ENCODE data around the gene WAS.
"Not testable (repeated sequence)": the region's sequence is repeated elsewhere in the genome, so short reads cannot be mapped to it uniquely, and the experiment has no call there.

WAS gene

DNA sequence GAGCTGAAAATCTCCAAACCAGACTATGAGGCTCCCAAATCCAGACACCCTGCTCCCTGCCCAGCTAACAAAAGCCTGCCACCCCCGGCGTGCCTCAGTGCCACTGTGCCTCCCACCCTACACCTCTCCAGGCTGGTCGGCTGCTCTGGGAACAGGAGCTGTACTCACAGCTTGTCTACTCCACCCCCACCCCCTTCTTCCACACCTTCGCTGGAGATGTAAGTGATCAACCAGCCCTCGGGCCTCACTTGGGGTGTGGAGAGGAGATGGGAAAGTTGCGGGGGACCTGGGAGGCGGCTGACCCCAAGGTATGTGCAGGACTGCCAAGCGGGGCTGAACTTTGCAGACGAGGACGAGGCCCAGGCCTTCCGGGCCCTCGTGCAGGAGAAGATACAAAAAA lies 1.8 kb downstream of the WAS start:
- DNase-seq (ENCODE audit: low read depth): no peak

DNA sequence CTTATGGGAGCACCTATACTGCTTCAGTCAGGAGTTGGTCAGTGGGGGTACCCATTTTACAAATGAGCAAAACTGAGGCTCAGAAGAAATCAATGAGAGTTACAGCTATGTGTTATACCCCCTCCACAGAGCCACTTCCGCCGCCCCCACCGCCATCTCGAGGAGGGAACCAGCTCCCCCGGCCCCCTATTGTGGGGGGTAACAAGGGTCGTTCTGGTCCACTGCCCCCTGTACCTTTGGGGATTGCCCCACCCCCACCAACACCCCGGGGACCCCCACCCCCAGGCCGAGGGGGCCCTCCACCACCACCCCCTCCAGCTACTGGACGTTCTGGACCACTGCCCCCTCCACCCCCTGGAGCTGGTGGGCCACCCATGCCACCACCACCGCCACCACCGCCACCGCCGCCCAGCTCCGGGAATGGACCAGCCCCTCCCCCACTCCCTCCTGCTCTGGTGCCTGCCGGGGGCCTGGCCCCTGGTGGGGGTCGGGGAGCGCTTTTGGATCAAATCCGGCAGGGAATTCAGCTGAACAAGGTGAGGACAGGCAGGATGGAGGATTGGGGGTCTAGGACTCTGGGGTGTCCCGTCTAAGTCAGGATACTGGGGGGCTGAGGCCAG lies 5.0 kb downstream of the WAS start:
- DNase-seq (ENCODE audit: low read depth): no peak

DNA sequence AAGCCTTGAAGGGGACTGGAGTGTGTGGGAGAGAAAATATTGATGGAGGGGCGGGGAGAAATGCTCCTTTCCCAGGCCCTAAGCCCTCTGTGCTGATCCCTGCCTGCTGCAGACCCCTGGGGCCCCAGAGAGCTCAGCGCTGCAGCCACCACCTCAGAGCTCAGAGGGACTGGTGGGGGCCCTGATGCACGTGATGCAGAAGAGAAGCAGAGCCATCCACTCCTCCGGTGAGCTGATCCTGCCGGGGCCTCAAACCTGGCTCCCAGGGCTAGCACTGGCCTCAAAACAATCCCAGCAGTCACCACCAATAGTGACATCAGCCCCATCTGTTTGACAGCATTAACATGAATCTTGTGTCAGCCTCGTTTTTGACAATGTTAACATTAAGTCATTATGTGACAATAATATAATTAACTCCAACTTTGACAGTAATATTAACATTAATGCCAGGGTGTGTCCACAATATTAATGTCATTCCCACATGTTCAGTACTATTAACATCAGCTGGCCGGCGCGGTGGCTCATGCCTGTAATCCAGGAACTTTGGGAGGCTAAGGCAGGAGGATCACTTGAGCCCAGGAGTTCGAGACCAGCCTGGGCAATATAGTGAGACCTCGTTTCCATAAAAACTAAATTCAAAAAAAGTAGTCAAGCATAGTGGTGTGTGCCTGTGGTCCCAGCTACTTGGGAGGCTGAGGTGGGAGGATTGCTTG lies 5.8 kb downstream of the WAS start:
- no peak for DNase-seq (ENCODE audit: low read depth)

DNA sequence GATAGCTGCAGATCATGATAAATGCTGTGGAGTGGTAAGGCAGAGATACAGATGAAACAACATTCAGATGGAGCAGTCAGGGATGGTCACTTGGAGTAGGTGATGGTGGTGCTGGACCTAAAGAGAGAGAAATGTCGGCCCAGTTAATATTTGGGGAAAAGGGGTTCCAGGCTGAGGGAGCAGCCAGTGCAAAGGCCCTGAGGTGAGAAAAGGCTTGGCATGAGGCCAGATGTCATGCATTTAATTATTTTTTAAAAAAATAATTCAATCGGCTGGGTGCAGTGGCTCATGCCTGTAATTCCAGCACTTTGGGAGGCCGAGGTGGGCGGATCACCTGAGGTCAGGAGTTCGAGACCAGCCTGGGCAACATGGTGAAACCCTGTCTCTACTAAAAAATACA lies 8.1 kb downstream of the WAS start:
- not testable (repeated sequence) for DNase-seq (ENCODE audit: low read depth)

DNA sequence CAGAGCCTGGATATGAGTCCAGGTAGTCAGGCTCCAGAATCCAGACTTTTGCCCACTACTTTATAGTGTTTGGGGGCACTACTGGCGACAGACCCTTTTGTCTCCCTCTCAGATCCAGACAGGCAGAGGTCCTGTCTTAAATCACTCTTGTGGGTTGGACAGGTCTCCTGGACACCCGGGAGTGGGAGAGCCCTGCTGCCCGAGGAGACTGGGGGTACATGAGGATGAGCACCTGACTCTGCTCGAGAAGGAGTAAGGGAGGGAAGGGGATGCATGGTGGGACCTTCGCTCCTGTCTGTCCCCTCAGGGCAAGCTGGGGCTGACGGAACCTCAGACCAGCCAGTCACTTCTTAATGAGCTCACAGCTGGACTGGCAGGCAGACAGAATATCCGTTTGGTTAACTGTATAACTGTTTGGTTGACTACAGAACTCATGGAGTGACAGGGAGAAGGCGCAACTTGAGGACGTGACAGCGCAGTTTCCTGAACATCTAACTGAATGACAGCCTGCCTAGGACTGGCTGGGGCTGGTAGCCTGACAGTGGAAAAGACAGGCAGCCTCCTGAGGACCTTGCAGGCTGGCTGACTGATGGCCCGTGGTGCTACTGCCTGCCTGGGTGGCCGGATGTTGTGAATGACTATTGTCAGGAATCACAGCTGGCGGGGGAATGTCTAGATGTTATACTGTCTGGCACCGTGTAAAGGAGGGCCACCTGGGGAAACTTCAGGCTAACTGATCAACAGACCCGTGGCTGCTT lies 11.4 kb downstream of the WAS start:
- no peak for DNase-seq (ENCODE audit: low read depth)

DNA sequence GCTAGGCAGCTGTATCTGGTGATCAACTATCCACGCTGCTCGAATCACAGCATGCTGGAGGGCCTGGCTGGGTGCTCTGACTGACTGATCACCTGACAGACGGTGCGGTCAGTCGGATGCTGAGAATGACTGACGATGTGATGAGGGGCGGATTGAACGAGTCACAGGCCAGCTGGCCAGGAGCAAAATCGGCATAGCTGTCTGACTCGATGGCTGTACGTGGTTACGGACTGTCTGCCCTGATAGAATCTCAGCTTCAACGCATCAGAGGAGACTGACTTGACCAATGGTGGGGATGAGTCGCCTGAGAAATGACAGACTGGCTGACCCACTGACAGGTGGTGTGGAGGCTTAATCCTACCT lies 11.9 kb downstream of the WAS start:
- DNase-seq (ENCODE audit: low read depth): no peak

DNA sequence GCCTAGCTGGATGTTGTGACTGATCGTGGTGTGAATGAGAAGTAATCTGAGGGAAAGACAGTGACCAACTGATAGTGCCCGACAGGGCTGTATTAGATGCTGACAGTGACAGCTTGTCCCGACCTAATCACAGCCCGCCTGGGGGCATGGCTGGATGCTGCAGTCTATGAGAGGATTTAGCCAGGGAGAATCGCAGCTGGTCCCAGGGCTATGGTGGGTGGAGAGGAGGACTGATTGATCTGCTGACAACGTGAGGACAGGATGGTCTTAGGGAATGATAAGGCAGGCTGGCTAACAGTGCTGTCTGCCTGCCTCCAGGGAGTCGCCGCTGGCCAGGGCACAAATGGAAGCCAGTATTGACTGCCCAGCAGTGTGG lies 12.3 kb downstream of the WAS start:
- no peak for DNase-seq (ENCODE audit: low read depth)

DNA sequence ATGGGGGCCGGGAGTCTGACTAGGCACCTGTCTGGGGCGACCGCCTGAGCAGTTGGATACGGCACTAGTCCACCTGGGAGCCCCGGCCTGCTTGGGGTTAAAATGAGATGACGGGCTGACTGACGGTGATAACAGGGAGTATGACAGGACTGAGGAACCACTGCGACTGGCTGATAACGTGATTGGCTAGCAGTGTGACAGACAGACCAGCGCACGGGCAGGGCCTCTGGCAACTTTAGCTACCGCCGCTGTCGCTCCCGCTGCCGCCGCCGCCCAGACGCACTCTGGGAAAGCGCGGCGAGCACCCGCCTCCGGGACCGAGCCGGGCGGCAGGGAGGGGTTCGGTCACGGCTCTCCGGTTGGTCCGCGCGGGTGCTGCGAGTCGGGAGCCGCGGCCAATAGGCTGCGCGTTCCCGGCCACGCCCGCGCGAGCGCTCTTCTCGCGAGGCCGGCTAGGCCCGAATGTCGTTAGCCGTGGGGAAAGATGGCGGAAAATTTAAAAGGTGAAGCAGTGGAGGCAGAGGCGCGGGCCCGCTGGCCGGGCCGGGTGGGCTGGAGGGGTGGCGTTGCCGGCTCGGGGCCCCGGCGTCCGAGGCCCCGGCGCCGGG lies 12.8 kb downstream of the WAS start, which contains the start of gene SUV39H1:
Gene SUV39H1, plus strand, starts transcription at position 434 of the 608 bp plus-strand sequence. Its CDS starts 51 bp downstream, at position 485.
- peak; percentile 66 for DNase-seq (ENCODE audit: low read depth)

DNA sequence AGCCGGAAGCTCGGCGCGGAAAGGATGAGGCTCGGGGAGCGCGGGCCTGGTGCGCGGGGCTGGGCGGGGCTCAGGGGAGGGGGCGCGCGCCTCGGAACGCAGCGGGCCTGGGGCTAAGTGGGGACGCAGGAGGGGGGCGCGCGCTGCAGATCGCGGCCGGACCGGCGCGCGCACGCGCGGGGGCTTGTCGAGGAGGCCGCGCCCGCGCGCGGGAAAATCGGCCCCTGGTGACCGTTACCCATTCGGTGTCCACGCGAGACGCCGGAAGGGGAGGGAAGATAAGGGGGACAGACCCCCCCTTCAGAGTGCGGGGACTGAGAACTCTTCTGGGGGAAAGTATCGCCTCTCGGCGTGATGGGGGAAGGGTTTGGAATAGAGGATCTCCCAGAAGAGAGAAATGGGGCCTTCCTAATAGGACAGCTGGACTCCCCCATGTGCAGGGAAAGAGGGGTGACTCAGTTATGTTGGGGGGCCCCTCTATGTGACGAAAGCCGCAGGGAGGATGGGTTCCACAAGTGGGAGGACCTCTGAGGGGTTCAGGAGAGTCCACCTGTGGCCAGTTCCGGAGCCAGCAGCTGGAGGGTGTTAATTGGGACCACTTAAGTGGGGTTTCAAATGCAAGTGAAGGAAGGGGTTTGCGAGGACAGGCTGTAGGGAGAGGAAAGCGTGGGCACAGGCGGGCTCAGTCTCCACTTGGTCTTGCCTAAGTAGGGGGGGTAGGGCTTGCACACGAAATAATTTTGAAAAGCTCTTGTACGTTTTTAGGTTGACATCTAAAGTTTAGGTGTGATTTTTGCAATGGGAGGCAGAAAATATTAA lies 13.5 kb downstream of the WAS start:
- peak; percentile 5 for DNase-seq (ENCODE audit: low read depth)

DNA sequence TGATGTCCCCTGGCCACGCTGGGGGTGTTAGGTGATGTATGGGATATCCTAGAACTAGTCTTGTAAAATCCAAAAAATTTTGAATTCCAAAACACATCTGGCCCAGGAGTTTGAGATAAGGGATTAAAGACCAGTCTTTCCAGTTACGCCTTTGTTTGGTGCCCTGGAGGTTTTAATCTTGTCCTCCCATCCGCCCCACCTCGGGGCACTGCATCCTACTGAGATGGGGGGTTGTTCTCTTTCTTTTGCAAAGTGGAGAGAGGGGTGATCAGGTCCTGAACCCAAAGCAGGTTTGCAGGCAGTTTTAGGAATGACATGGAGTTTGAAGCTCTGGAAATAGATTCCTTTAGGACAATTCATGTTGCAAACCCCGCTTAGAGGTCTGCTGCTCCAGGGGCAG lies 14.7 kb downstream of the WAS start:
- no peak for DNase-seq (ENCODE audit: low read depth)

DNA sequence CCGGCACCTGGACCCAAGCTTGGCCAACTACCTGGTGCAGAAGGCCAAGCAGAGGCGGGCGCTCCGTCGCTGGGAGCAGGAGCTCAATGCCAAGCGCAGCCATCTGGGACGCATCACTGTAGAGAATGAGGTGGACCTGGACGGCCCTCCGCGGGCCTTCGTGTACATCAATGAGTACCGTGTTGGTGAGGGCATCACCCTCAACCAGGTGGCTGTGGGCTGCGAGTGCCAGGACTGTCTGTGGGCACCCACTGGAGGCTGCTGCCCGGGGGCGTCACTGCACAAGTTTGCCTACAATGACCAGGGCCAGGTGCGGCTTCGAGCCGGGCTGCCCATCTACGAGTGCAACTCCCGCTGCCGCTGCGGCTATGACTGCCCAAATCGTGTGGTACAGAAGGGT lies 16.6 kb downstream of the WAS start:
- no peak for DNase-seq (ENCODE audit: low read depth)

DNA sequence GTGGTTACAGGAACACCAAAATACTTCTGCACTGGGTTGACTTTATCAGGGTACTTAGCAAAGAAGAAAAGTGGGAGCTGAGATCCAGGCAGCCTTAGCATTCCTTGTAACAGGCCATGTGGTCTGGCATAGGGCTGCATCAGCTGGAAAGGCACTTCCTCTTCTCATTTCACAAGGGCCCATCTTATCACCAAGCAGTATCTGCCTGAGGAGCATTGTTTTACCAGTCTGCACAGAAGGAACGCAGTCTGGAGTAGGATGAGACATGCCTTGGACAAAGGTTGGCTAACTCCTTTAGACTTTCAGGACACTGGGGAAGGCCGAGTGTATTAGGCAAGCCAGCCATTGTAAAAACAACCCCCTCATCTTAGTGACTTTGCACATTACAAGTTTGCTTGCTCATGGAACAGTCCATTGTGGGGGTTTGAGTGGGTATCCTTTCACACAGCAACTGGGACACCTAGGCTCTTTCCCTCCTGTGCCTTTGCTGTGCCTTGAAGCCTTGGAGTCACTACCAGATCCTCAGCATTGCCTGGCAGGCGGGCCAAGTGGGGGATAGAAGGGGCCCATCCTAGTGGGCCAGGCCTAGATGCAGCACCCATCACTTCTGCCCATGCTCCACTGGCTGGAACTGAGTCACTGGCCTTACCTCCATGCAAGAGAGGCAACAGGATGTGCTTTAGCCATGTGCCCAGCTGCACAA lies 17.5 kb downstream of the WAS start:
- no peak for DNase-seq (ENCODE audit: low read depth)

DNA sequence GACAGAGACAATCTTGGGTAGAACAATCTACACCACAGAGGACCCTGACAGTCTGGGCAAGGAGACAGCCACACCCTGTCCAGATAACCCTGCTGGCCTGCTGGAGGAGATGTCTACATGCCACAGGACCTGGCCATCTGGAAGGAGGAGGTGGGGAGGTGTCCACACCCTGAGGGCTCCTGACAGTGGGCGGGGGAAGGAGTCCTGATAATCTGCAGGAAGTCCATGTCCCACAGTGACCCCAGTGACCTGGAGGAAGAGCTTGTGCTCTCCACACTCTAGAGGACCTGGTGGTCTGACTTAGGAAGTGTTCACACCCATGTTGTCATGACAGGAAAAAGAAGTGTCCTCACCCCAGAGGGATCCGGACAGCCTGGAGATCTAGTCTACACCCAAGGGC lies 18.4 kb downstream of the WAS start:
- no peak for DNase-seq (ENCODE audit: low read depth)

DNA sequence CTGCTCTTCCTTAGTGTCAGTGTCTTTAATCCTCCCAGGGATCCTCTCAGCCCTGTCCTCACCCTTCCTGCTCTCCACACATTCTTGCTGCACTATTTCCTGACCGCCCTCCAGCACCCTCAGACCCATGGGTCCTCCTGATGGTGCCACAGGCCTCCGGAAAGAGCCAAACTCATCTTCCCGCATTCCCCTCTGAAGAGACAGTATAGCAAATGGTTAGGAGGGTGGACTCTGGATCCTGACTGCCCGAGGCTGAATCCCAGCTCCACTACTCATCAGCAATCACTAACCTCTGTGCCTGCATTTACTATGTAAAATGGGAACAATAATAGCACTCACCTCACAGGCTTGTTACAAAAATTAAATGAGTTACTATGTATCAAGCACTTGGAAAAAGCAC lies 19.1 kb downstream of the WAS start:
- no peak for DNase-seq (ENCODE audit: low read depth)

DNA sequence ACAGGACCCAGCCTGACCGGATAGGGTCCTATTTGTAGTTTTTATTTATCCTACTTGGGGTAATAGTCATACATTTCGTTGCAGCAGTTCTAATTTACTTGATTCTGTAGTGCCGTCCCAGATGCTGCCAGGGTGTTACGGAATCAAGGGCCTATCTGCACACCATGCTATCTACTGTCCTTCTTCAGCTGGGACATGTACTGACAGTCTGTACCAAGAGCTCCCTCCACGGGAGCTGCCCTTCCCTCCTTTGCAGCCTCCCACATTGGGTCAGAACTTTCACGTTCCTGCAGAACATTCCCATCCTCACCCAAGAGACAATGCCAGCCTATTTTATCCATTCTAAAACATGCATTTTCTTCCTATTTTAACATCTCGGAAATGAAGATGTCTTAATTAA lies 19.6 kb downstream of the WAS start:
- DNase-seq (ENCODE audit: low read depth): no peak

DNA sequence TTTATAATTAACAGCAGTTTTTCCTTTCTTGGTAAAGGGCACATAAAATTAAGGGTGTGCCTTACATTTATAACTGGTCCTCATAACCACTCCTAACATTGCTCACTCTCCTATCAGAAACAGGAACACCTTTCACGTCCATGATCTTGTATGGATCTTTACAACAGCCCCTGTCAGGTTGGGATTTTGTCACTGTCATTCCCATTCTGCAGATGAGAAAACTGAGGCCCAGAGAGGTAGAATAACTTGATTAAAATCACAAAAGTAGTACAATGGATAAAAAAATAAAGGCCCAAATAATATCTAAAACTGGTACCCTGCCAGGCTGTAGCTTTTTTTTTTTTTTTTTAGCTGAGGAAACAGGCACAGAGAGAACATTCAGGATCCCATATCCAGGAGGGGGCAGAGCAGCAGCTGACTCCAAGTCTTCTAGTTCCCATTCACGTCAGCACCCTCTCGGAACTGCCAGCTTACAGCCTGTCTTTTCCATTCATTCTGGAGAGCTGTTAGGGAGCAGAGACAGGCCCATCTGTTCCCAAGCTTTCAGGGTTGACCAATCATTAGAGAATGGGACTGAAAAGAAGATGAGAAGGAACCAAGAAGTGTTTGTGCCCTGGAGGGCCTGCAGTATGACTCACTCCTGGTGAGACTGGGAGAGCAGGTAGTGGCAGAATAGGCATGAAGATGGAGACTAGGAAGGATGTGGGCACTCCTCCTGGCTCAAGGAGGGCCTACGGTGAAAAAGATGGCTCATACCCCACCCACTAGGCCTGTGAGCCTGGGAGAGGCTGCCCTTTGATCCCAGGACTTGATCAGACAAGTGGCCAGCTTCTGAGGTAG lies 20.3 kb downstream of the WAS start:
- DNase-seq (ENCODE audit: low read depth): no peak

DNA sequence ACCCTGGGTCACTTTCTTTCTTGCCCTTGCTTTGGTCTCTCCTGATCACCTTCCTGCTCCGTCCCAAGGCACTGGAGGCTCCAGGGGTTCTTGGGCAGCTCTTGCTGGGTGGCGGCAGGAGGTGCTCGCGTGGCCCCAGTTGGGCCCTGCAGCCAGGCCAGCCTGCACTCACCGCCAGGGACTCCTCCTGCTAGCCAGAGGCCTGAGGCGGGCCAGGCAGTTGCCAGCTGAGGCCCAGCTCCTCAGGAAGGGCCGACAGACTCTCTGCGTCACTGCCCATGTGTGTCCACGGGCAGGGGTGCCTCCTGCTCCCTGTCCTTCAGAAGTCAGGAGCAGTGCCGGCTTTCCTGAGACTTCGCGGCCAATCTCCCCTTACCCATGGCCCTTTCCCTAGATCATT lies 22.3 kb downstream of the WAS start:
- DNase-seq (ENCODE audit: low read depth): no peak

DNA sequence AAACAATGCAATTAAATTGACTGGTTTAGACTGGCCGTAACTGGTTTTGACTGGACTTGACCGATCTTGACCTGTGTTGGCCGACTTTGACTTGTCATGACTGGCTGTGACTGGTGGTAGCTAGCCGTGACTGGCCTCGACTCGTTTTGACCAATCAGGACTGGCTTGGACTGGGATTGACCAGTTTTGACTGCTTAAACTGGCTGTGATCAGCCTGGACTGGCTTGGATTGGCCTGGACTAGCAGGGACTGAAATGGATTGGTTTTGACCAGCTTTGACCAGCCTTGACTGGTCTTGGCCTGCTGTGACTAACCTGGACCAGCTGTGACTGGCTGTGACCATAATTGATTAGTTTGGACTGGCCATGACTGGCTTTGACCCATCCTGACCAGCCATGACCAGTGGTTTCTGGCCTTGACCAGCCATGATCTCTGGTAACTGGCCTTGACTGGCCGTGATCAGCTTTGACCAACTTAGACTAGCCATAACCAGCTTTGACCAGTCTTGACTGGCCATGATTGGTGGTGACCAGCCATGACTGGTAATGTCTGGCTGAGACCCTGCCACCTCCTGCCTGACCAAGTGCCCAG lies 26.0 kb downstream of the WAS start:
- DNase-seq (ENCODE audit: low read depth): no peak

DNA sequence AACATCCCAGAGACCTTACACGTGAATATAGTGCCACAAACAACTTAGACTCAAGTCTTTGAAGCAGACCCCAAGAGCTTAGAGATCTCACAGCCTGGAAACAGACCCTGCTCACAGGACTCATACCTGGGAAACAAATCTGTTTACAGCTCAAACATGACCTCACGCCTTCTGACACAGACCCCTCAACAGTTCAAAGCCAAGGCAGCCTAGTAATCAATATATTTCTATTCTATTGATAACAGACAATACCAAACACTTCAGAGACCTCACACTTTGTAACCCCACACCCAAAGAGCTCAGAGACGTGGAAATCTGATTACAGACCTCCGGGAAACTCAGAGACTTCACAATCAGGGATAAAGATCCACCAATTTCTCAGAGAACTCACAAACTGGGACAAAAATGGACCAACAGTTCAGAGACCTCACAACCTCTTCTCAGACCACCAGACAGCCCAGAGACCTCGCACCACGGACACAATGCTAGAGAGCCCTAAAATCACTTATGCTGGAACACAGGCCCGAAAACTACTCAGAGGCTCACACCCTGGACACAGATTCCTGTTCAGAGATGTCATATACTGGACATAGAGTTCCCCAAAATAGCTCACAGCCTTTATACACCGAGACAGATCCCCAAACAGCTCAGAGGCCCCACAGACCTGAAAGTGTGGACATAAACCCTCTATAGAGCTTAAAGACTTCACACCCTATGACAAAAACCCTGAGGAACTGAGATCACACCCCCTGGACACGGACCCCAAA lies 27.7 kb downstream of the WAS start:
- DNase-seq (ENCODE audit: low read depth): no peak

Measured in fibroblast of the conjunctiva (primary cell).